ENCODE data around the gene CD22. TPM values are rescaled to one million over a fixed set of nuclear protein-coding genes. Genes with fewer than 3 reads are reported as not detected.
A peak's percentile ranks its signal among the peaks of the same experiment; 100 is the strongest.
"Not testable (repeated sequence)": the region's sequence is repeated elsewhere in the genome, so short reads cannot be mapped to it uniquely, and the experiment has no call there.

Gene CD22
- total RNA-seq, 4 donors from 2014 or later, result not detected

DNA sequence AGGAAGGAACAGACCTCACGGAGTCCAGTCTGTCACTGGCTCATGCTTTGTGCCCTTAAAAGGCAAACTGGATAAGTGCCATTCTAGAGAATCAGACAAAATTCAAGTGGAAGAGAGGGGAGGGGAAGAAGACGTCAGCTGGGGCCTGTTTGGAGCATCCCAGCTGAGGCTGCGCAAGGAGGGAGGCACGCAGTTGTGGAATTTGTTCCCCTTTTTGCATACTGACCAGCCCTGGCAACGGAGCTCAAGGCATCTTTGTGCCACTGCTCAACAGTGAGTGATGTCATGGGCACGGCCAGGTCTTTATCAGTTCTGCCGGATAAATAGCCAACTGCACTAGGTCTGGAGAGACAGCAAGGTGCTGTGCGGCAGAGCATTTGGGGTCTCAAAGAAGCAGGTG lies 41.7 kb downstream of the CD22 start, which contains the start of gene GPR42:
TSS of gene GPR42 (plus strand) at position 347 of the 400 bp plus-strand sequence. CDS start 292 bp downstream, outside the sequence.
- TF ChIP-seq POLR2AphosphoS5 (IDR thresholded peaks at IDR 0.05), result no peak
- TF ChIP-seq, protein P1, sequence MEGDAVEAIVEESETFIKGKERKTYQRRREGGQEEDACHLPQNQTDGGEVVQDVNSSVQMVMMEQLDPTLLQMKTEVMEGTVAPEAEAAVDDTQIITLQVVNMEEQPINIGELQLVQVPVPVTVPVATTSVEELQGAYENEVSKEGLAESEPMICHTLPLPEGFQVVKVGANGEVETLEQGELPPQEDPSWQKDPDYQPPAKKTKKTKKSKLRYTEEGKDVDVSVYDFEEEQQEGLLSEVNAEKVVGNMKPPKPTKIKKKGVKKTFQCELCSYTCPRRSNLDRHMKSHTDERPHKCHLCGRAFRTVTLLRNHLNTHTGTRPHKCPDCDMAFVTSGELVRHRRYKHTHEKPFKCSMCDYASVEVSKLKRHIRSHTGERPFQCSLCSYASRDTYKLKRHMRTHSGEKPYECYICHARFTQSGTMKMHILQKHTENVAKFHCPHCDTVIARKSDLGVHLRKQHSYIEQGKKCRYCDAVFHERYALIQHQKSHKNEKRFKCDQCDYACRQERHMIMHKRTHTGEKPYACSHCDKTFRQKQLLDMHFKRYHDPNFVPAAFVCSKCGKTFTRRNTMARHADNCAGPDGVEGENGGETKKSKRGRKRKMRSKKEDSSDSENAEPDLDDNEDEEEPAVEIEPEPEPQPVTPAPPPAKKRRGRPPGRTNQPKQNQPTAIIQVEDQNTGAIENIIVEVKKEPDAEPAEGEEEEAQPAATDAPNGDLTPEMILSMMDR (IDR thresholded peaks at IDR 0.05), result no peak
- no peak for TF ChIP-seq POLR2A (IDR thresholded peaks at IDR 0.05)
- TF ChIP-seq EP300 (IDR thresholded peaks at IDR 0.05), result no peak
- Histone ChIP-seq H3K9me3 (no peaks in the 10 kb centered on the region), H3K27me3 (peaks cover 2% of the 10 kb centered on the region), H3K4me1 (no peaks in the 10 kb centered on the region), H3K27ac (no peak within 1 kb of the TSS), H3K4me3 (no peak within 1 kb of the TSS), H3K36me3 (no peaks in the 10 kb centered on the region)
- peak in 1 of 2 donors; percentile 69 for DNase-seq (ENCODE audit: low spot score in 2 of 2)
- 85% methylated on average over 4 of the region's 8 CpGs for WGBS

DNA sequence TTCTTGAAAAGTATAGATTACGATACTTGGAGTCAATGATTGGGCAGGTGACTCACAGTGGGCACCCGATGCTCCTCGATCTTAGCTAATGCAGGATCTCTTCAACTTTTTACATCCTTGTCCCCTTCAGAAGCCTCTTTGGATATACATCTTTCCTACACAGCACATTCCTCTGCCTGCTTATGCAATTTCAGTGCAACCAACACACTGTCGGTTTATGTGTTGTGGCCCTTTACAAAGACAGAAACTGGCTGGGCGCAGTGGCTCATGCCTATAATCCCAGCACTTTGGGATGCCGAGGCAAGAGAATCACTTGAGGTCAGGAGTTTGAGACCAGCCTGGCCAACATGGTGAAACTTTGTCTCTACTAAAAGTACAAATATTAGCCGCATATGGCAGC lies 44.5 kb downstream of the CD22 start:
- Histone ChIP-seq H3K4me1 (no peaks in the 10 kb centered on the region), H3K27ac (no peak overlapping the region), H3K9me3 (no peaks in the 10 kb centered on the region), H3K4me3 (no peak overlapping the region), H3K27me3 (peaks cover 4% of the 10 kb centered on the region), H3K36me3 (no peaks in the 10 kb centered on the region)
- TF ChIP-seq POLR2A (IDR thresholded peaks at IDR 0.05) (no peak), POLR2AphosphoS5 (IDR thresholded peaks at IDR 0.05) (no peak), EP300 (IDR thresholded peaks at IDR 0.05) (no peak)
- TF ChIP-seq, protein P1 (IDR thresholded peaks at IDR 0.05), result no peak
- peak in 1 of 2 donors; percentile 9 for DNase-seq (ENCODE audit: low spot score in 2 of 2)
- WGBS, result 92% methylated on average over 7 of the region's 7 CpGs

DNA sequence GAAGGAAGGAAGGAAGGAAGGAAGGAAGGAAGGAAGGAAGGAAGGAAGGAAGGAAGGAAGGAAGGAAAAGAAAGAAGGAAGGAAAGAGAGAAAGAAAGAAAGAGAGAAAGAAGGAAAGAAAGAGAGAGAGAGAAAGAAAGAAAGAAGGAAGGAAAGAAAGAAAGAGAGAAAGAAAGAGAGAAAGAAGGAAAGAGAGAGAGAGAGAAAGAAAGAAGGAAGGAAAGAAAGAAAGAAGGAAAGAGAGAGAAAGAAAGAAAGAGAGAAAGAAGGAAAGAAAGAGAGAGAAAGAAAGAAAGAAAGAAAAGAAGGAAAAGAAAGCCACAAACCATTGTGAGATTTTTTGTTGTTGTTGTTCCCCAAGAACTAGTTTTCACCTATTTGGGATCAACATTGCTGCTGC lies 45.0 kb downstream of the CD22 start:
- H3K4me3 ChIP-seq; H3K27me3 ChIP-seq; H3K4me1 ChIP-seq; H3K36me3 ChIP-seq; H3K27ac ChIP-seq; DNase-seq (ENCODE audit: low spot score in 2 of 2); H3K9me3 ChIP-seq: not testable (repeated sequence)

DNA sequence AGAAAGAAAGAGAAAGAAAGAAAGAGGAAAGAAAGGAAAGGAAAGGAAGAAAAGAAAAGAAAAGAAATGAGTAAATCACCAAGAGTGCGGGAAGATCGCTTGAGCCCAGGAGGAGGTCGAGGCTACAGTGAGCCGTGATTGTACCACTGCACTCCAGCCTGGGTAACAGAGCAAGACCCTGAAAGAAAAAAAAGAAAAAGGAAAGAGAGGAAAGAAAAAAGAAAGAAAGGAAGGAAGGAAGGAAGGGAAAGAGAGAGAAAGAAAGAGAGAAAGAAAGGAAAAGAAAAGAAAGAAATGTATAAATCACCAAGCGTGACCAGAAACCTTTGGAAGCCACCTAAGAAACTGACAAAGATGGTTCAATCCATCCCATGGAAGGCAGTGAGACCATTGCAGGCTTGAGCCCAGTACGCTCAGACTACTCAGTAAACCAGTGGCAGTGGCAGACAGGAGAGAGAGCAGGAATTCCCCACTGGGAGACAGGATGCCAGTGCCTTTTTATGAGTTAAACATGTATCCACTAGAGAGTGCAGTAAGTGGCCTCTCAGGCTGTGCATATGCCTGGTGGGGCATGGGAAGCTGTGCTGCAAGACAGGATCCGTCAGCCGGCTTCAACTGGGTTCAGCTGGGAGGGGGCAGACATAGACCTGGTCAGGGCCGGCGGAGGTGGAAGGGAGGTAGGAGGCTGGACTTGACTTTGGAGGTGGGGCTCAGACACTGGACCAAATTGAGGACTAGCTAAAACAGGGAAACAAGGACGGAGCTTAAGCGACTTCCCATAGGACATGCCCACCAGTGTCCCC lies 46.7 kb downstream of the CD22 start:
- peak in 1 of 2 donors; percentile 72 for DNase-seq (ENCODE audit: low spot score in 2 of 2)
- Histone ChIP-seq H3K27ac (no peak overlapping the region), H3K36me3 (no peaks in the 10 kb centered on the region), H3K4me3 (no peak overlapping the region), H3K9me3 (no peaks in the 10 kb centered on the region), H3K27me3 (peaks cover 4% of the 10 kb centered on the region), H3K4me1 (no peaks in the 10 kb centered on the region)
- WGBS, result 66% methylated on average over 12 of the region's 12 CpGs
- TF ChIP-seq, protein P1 (IDR thresholded peaks at IDR 0.05), result no peak
- TF ChIP-seq POLR2A (IDR thresholded peaks at IDR 0.05) (no peak), POLR2AphosphoS5 (IDR thresholded peaks at IDR 0.05) (no peak), EP300 (IDR thresholded peaks at IDR 0.05) (no peak)

DNA sequence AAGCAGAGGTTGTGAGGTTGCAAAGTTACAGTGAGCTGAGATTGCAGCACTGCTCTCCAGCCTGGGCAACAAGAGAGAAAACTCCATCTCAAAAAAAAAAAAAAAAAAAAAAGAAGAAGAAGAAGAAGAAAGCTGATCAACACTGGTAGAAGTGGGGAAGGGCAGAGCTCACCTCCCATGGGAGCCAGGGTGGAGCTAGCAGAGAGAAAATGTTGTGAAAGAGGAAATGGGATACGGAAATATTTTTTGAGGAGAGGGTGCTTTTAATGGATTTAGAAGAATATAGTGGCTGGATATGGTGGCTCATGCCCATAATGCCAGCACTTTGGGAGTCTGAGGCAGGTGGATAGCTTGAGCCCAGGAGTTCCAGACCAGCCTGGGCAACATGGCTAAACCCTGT lies 48.7 kb downstream of the CD22 start:
- Histone ChIP-seq H3K36me3 (no peaks in the 10 kb centered on the region), H3K4me3 (no peak overlapping the region), H3K27me3 (peaks cover 11% of the 10 kb centered on the region), H3K4me1 (peaks cover under 1% of the 10 kb centered on the region), H3K27ac (no peak overlapping the region), H3K9me3 (no peaks in the 10 kb centered on the region)
- peak in 1 of 2 donors; percentile 16 for DNase-seq (ENCODE audit: low spot score in 2 of 2)
- TF ChIP-seq, protein P1 (IDR thresholded peaks at IDR 0.05), result no peak
- TF ChIP-seq POLR2A (IDR thresholded peaks at IDR 0.05) (no peak), POLR2AphosphoS5 (IDR thresholded peaks at IDR 0.05) (no peak), EP300 (IDR thresholded peaks at IDR 0.05) (no peak)
- WGBS, result 57% methylated on average over 1 of the region's 1 CpG

Measured in suprapubic skin (tissue), 4 donors.